ENCODE results near the gene CHSY1.

DNA sequence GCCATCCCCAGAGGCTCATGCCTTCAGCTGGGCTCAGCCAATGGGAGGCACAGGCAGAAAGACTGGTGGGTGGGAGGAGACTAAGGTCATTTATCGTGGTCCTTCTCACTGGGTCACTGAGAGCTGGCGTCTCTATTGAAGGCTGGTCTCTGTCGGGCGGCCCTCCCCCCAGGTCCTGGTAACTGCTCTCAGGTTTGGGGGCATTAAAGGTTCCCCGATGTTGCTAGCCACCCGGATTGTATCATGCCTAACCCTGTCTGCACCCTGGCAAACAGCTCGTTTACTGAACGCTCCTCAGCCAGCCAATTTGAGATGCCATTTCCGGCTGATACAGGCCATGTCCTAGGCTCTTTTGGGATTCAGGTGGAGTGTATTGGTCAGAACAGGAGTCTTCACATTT is 14.9 kb upstream of the CHSY1 start:
- TF ChIP-seq YY1 (IDR thresholded peaks at IDR 0.05; ENCODE audit: insufficient read depth, insufficient read length): no peak
- no peak for TF ChIP-seq SUZ12 (IDR thresholded peaks at IDR 0.05; ENCODE audit: extremely low read depth, insufficient read depth, insufficient read length)
- TF ChIP-seq ZNF274 (IDR thresholded peaks at IDR 0.05; ENCODE audit: low read depth, low read length): no peak
